DOHH2 (cell line): ENCODE measurements around the gene DFFA.
"Not testable (repeated sequence)": the region's sequence is repeated elsewhere in the genome, so short reads cannot be mapped to it uniquely, and the experiment has no call there.

ENCODE experiments used
- H3F3A ChIP-seq: fragments of 200-600 bp; sonication (generic), shearing (Covaris generic); 2 replicates; pipeline ENCODE4 v1.6.0; 2016; ENCODE audit warnings: antibody characterized with exemption, mild to moderate bottlenecking; ENCODE audit not compliant: control insufficient read depth, insufficient read depth
- H3K27ac ChIP-seq: fragments of 200-600 bp; sonication (generic); 2 replicates; pipeline ENCODE4 v1.5.1; 2014; ENCODE audit warnings: low read depth, mild to moderate bottlenecking, low read length, moderate library complexity
- H3K27me3 ChIP-seq: fragments of 200-600 bp; sonication (generic); 2 replicates; pipeline ENCODE4 v1.6.1; 2014; ENCODE audit warnings: mild to moderate bottlenecking, low read length, mixed read lengths; ENCODE audit not compliant: control insufficient read depth
- H3K36me3 ChIP-seq: fragments of 200-600 bp; sonication (generic); 2 replicates; pipeline ENCODE4 v1.6.1; 2014; ENCODE audit warnings: mild to moderate bottlenecking, low read length, moderate library complexity, mixed read lengths; ENCODE audit not compliant: control insufficient read depth
- H3K4me1 ChIP-seq: fragments of 200-600 bp; sonication (generic); 2 replicates; pipeline ENCODE4 v1.6.1; 2014; ENCODE audit warnings: mild to moderate bottlenecking, low read length, mixed read lengths; ENCODE audit not compliant: control insufficient read depth
- H3K4me2 ChIP-seq: fragments of 200-600 bp; sonication (generic); 2 replicates; pipeline ENCODE4 v1.6.0; 2014; ENCODE audit warnings: mild to moderate bottlenecking, low read length, moderate library complexity
- H3K4me3 ChIP-seq: fragments of 200-600 bp; sonication (generic); 2 replicates; pipeline ENCODE4 v1.5.1; 2014; ENCODE audit warnings: mild to moderate bottlenecking, low read length, mixed read lengths
- H3K79me2 ChIP-seq: fragments of 200-600 bp; sonication (generic); 2 replicates; pipeline ENCODE4 v1.6.1; 2014; ENCODE audit warnings: mild to moderate bottlenecking, low read length, mixed read lengths; ENCODE audit not compliant: control insufficient read depth
- H3K9me2 ChIP-seq: fragments of 200-600 bp; sonication (generic); replicated peaks from 2 replicates; pipeline ENCODE4 v1.6.1; 2014; ENCODE audit warnings: mild to moderate bottlenecking, low read length, mixed read lengths; ENCODE audit not compliant: control insufficient read depth
- H3K9me3 ChIP-seq: fragments of 200-600 bp; sonication (generic); 2 replicates; pipeline ENCODE4 v1.6.1; 2014; ENCODE audit warnings: antibody characterized with exemption, low read length, mixed read lengths; ENCODE audit not compliant: control insufficient read depth, insufficient read depth
- H4K20me1 ChIP-seq: fragments of 200-600 bp; sonication (generic); 2 replicates; pipeline ENCODE4 v1.6.0; 2014; ENCODE audit warnings: low read depth, mild to moderate bottlenecking, antibody characterized with exemption, low read length, moderate library complexity; ENCODE audit not compliant: control insufficient read depth, insufficient read depth
- EZH2phosphoT487 ChIP-seq: fragments of 200-600 bp; sonication (generic); IDR thresholded peaks from 2 replicates; pipeline ENCODE4 v1.6.1; 2017; ENCODE audit warnings: borderline replicate concordance, mild to moderate bottlenecking, antibody characterized with exemption, low read length, moderate library complexity, mixed read lengths
- TF ChIP-seq, protein P1 (sequence below): fragments of 200-600 bp; sonication (generic); IDR thresholded peaks from one replicate; pipeline ENCODE4 v1.5.1; 2014; ENCODE audit warnings: antibody characterized with exemption, mild to moderate bottlenecking, low read depth, low read length; ENCODE audit not compliant: poor library complexity, severe bottlenecking

Gene DFFA

DNA sequence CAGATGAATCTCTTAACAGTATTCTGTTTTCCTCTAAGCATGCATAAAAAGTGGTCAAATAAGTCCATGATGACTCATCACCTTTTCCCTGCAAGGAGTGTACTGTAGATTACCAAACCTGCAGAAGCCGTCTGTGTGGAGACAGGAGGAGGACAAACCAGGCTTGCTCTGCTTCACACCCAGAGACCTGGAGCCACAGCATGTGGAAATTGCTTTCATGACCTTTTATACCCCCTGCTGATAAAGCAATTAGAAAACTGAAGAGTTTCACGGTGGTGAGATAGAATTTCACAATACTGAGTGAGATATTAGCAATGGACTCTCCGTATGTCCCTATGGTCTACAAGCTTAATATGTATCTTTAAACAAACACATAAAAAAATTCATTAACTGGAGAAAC, 13.1 kb downstream of the DFFA start:
- peaks cover 37% of the 10 kb centered on the region for H3K36me3 ChIP-seq
- H3F3A ChIP-seq: 0 out of 2 replicates have a peak, but pooled peaks cover 2% of the 10 kb centered on the region
- TF ChIP-seq EZH2phosphoT487: no peak
- TF ChIP-seq, protein P1, sequence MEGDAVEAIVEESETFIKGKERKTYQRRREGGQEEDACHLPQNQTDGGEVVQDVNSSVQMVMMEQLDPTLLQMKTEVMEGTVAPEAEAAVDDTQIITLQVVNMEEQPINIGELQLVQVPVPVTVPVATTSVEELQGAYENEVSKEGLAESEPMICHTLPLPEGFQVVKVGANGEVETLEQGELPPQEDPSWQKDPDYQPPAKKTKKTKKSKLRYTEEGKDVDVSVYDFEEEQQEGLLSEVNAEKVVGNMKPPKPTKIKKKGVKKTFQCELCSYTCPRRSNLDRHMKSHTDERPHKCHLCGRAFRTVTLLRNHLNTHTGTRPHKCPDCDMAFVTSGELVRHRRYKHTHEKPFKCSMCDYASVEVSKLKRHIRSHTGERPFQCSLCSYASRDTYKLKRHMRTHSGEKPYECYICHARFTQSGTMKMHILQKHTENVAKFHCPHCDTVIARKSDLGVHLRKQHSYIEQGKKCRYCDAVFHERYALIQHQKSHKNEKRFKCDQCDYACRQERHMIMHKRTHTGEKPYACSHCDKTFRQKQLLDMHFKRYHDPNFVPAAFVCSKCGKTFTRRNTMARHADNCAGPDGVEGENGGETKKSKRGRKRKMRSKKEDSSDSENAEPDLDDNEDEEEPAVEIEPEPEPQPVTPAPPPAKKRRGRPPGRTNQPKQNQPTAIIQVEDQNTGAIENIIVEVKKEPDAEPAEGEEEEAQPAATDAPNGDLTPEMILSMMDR: no peak
- no peak overlapping the region for H3K4me3 ChIP-seq
- H3K4me2 ChIP-seq: no peak overlapping the region
- H3K9me2 ChIP-seq: no peaks in the 10 kb centered on the region
- no peak overlapping the region for H3K27ac ChIP-seq
- H3K4me1 ChIP-seq: peaks cover 7% of the 10 kb centered on the region; the same call in 1 of the 2 replicates
- no peaks in the 10 kb centered on the region for H3K79me2 ChIP-seq
- no peaks in the 10 kb centered on the region for H4K20me1 ChIP-seq
- H3K9me3 ChIP-seq: no peaks in the 10 kb centered on the region
- no peaks in the 10 kb centered on the region for H3K27me3 ChIP-seq

DNA sequence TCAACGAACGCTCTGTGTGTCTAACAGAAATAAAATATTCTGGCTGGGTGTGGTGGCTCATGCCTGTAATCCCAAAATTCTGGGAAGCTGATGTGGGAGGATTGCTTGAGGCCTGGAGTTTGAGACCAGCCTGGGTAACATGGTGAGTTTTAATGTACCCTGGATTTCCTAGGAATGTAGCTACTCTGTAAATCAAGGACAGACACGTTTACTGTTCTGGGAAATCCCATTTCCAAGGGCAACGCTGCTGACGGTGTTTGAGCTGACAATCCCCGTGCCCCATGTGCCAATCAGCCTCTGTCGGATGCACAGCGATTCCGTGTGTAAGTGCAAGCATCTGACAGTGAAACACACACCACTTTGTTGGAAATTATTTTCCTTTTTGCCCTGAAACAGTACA, 14.5 kb downstream of the DFFA start:
- H3K4me3 ChIP-seq: no peak overlapping the region
- TF ChIP-seq EZH2phosphoT487: no peak
- TF ChIP-seq, protein P1: no peak
- no peak overlapping the region for H3K27ac ChIP-seq
- H3K4me1 ChIP-seq: peaks cover 7% of the 10 kb centered on the region; the same call in 1 of the 2 replicates
- H3K9me3 ChIP-seq: no peaks in the 10 kb centered on the region
- H3K4me2 ChIP-seq: no peak overlapping the region
- H3K36me3 ChIP-seq: peaks cover 31% of the 10 kb centered on the region
- no peaks in the 10 kb centered on the region for H3K79me2 ChIP-seq
- H3K27me3 ChIP-seq: no peaks in the 10 kb centered on the region
- no peaks in the 10 kb centered on the region for H3K9me2 ChIP-seq
- H4K20me1 ChIP-seq: no peaks in the 10 kb centered on the region
- H3F3A ChIP-seq: 0 out of 2 replicates have a peak, but pooled peaks cover 2% of the 10 kb centered on the region

DNA sequence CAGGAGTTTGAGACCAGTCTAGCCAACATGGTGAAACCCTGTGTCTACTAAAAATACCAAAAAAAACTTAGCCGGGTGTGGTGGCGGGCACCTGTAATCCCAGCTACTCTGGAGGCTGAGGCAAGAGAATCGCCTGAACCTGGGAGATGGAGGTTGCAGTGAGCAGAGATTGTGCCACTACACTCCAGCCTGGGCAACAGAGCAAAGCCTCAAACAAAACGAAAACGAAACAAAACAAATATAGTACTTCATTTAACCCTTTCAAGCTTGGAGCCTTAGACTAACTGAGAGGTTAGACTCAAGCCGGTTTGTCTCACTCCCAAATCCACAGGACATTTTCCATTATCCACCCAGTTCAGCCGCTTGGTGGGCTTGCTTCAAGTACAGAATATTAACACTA, 14.9 kb downstream of the DFFA start:
- H3K4me2 ChIP-seq, H3K9me3 ChIP-seq, H3K79me2 ChIP-seq, H3K4me1 ChIP-seq, H3K9me2 ChIP-seq, H3K27ac ChIP-seq, H3K27me3 ChIP-seq, H3F3A ChIP-seq, H4K20me1 ChIP-seq, H3K4me3 ChIP-seq: not testable (repeated sequence)
- H3K36me3 ChIP-seq: peaks cover 26% of the 10 kb centered on the region

DNA sequence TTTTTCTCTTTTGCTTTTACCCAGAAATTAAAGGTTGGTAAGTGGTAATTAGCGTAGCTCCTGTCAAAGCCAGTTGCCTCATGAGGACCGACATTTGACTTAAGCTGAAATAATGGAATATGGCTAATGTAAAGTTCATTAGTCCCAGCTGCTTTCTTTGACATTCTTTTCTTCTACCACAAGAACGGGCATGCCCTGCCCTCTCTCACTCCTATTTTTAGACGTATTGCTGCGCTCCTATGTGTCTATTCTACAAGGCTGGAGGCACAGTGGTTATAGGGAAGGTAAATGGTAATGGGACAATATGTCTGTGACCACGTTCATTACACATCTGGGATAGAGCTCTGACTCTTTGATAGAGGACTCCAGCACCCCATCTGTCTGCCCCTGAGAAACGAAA, 15.7 kb downstream of the DFFA start:
- H3K9me3 ChIP-seq: no peaks in the 10 kb centered on the region
- no peaks in the 10 kb centered on the region for H3K79me2 ChIP-seq
- H3K9me2 ChIP-seq: no peaks in the 10 kb centered on the region
- H4K20me1 ChIP-seq: no peaks in the 10 kb centered on the region
- peaks cover 7% of the 10 kb centered on the region; the same call in 1 of the 2 replicates for H3K4me1 ChIP-seq
- H3F3A ChIP-seq: peaks cover 6% of the 10 kb centered on the region
- no peak overlapping the region for H3K4me2 ChIP-seq
- H3K4me3 ChIP-seq: no peak overlapping the region
- H3K36me3 ChIP-seq: peaks cover 22% of the 10 kb centered on the region
- no peaks in the 10 kb centered on the region for H3K27me3 ChIP-seq
- no peak overlapping the region for H3K27ac ChIP-seq
- no peak for TF ChIP-seq EZH2phosphoT487
- TF ChIP-seq, protein P1: no peak
